Measurements from ENCODE around the gene CRB3.

DNA sequence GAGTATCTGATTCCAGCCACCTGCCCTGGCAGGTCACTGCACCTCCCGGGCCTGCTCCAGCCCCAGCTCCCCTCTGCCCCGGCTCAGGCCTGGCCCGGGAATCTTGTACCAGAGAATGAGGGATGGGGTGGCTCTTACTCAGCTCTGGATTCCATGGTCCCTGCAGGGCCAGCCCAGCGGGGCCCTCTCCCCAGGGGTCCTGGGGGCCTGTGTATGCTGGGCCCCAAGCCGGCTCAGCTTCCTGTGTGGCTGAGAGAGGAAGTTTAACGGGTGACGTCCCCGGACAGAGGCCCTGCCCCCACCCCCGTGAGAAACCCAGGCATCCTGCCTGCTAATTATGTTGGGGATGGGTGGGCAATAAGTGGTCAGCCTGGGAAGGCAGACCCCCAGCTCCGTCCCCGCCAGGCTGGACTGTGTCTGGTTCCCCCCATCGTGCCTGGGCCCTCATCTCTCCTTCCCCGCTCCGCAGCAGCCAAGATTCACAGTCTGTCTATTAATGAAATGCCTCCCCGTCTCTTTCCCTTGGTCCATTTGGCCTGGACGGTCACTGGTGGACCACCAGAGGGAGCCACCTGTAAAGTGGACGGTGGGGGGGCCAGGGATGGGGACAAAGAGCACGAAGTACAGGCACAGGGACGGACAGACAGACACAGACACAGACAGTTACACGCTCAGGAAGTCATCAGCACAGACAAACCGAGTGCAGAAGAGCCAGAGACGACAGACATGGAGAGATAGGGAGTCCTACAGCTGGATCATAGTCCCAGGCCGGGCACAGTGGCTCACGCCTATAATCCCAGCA, 17.7 kb downstream of the CRB3 start, which contains the start of gene DENND1C:
- TF ChIP-seq CTCF (IDR thresholded peaks at IDR 0.05) (no peak), POLR2A (IDR thresholded peaks at IDR 0.05) (no peak)

Measured in lower leg skin (tissue), 3 donors.